Esophagus muscularis mucosa (tissue), 4 donors: Measurements from ENCODE around the gene SORCS2. TPM values are rescaled to one million over a fixed set of nuclear protein-coding genes. Genes with fewer than 3 reads are reported as not detected.

ENCODE experiments used
- DNase-seq: peaks from one replicate; pipeline ENCODE4 v3.0.0-alpha.2; 2017; ENCODE audit errors: extremely low spot score
- H3K27ac ChIP-seq, 4 donors: fragments of 200-600 bp; sonication (generic); replicated peaks in 1 of 4; 1 replicate in 3 of 4; 2 replicates in 1 of 4; pipeline ENCODE4 v1.5.1; 2016 to 2019; ENCODE audit warnings: mild to moderate bottlenecking in 1 of 4
- H3K27me3 ChIP-seq, 4 donors: fragments of 200-600 bp; sonication (generic); one replicate each; pipeline versions ENCODE4 v1.5.1 to v1.6.0; 2016 to 2019
- H3K36me3 ChIP-seq, 4 donors: fragments of 200-600 bp; sonication (generic); one replicate each; pipeline ENCODE4 v1.5.1; 2016 to 2019
- H3K4me1 ChIP-seq, 4 donors: fragments of 200-600 bp; sonication (generic); one replicate each; pipeline ENCODE4 v1.5.1; 2016 to 2019
- H3K4me3 ChIP-seq, 4 donors: fragments of 200-600 bp; sonication (generic); 1 replicate in 2 of 4; 2 replicates in 2 of 4; pipeline ENCODE4 v1.5.1; 2016 to 2019; ENCODE audit warnings: mild to moderate bottlenecking in 4 of 4, moderate library complexity in 1 of 4
- H3K9me3 ChIP-seq, 4 donors: fragments of 200-600 bp; sonication (generic); 1 replicate in 3 of 4; 2 replicates in 1 of 4; pipeline ENCODE4 v1.5.1; 2016 to 2019
- EP300 ChIP-seq: sonication (generic); formaldehyde crosslinking; IDR thresholded peaks from one replicate; pipeline ENCODE4 v1.6.1; 2017; ENCODE audit warnings: antibody characterized with exemption
- POLR2A ChIP-seq: fragments of 450-650 bp; IDR thresholded peaks from one replicate; pipeline ENCODE4 v1.6.1; 2017; ENCODE audit warnings: antibody characterized with exemption, moderate library complexity, mild to moderate bottlenecking, low read depth
- POLR2AphosphoS5 ChIP-seq, 2 donors: sonication (generic); formaldehyde crosslinking; IDR thresholded peaks; one replicate each; pipeline ENCODE4 v1.6.1; 2017; ENCODE audit warnings: antibody characterized with exemption in 2 of 2
- WGBS: methylation state at CpG from one replicate; pipeline ENCODE4 v1.1.5; 2018; 5-methylcytosine and 5-hydroxymethylcytosine counted together
- intact Hi-C: fragments of 100-400 bp; cut with DNase I; formaldehyde crosslinking; loops from one replicate; pipeline ENCODE4 v1.15.1; 2023
- total RNA-seq, 4 donors: library from RNA; depleted of rRNA; stranded (reverse); fragments of >200 nt; gene quantifications; one replicate each; pipeline versions ENCODE4 v1.1.0 to v1.2.1, GENCODE V29; 2016
- TF ChIP-seq, protein P1 (sequence below), 3 experiments: fragments of 200-600 bp in 2 of 3; fragments of 450-650 bp in 1 of 3; sonication (generic) in 2 of 3; IDR thresholded peaks; one replicate each; pipeline ENCODE4 v1.5.1; 2017 to 2019; ENCODE audit warnings: antibody characterized with exemption in 3 of 3, mild to moderate bottlenecking in 2 of 3, moderate library complexity in 1 of 3

Gene SORCS2
- total RNA-seq, 4 donors from 2014 or later = 3.3 to 10.1 (median 4.3) TPM

GRCh38 chr4:7503559-7504249 lies 311.4 kb downstream of the SORCS2 start:
- WGBS = 85% methylated on average over 15 of the region's 15 CpGs
- H3K9me3 ChIP-seq = no peaks in the 10 kb centered on the region
- intact Hi-C loops = no loop called here

DNA sequence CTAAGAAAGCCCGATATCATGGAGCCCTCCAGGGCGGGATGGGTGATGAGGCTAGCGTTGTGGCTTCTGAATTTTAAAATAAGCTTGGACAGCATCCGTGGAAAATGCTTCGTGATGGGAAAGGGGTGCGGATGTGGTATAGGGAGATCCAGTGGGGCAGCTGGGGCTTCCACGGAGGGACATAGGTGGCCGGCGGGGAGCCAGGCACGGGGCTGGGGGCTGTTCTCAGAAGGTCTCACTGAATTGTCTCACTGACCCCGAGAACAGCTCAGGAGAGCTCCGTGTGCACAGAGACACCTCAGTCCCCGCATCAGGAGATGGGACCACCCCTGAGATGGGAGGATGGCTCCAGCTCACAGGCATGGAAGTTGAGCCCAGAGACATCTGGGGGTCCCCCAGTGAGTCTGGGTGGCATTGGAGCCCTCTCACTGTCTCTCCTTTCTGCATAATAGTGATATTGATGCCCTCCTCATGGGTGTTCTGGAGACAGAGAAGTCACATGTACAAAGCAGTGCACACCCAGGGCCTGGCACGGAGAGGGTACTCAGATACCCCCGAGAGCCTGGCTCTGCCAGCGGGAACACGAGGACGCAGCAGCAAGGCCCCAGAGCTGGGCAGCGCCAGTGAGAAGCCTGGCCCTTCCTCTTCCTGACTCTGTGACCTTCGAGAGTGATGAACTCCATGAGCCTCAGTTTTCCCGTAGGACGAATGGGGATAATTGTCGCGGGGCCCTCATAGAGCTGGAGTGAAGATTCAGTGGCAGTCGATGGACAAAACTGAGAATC lies 313.0 kb downstream of the SORCS2 start:
- intact Hi-C loops = no loop called here
- WGBS = 96% methylated on average over 25 of the region's 25 CpGs
- TF ChIP-seq EP300 (no peak), POLR2AphosphoS5 (IDR thresholded peaks at IDR 0.05) (no peak), POLR2A (no peak)
- TF ChIP-seq, protein P1, sequence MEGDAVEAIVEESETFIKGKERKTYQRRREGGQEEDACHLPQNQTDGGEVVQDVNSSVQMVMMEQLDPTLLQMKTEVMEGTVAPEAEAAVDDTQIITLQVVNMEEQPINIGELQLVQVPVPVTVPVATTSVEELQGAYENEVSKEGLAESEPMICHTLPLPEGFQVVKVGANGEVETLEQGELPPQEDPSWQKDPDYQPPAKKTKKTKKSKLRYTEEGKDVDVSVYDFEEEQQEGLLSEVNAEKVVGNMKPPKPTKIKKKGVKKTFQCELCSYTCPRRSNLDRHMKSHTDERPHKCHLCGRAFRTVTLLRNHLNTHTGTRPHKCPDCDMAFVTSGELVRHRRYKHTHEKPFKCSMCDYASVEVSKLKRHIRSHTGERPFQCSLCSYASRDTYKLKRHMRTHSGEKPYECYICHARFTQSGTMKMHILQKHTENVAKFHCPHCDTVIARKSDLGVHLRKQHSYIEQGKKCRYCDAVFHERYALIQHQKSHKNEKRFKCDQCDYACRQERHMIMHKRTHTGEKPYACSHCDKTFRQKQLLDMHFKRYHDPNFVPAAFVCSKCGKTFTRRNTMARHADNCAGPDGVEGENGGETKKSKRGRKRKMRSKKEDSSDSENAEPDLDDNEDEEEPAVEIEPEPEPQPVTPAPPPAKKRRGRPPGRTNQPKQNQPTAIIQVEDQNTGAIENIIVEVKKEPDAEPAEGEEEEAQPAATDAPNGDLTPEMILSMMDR (IDR thresholded peaks at IDR 0.05) = no peak
- H3K27ac ChIP-seq = no peak overlapping the region
- H3K9me3 ChIP-seq = no peaks in the 10 kb centered on the region
- no peak for DNase-seq
- H3K27me3 ChIP-seq = no peaks in the 10 kb centered on the region
- no peaks in the 10 kb centered on the region for H3K36me3 ChIP-seq
- H3K4me1 ChIP-seq = peaks cover 0 to 17% (median 14%) of the 10 kb centered on the region in 4 donors
- H3K4me3 ChIP-seq = no peak overlapping the region

More at GRCh38 chr4:7503559-7504249, 311.4 kb downstream of the SORCS2 start:
- Histone ChIP-seq H3K36me3 (no peaks in the 10 kb centered on the region), H3K27me3 (no peaks in the 10 kb centered on the region), H3K4me3 (no peak overlapping the region), H3K27ac (no peak overlapping the region), H3K4me1 (peaks cover 0 to 15% (median 11%) of the 10 kb centered on the region in 4 donors)
- DNase-seq = no peak
- TF ChIP-seq POLR2A = no peak

- no peaks in the 10 kb centered on the region for H3K36me3 ChIP-seq
- no peaks in the 10 kb centered on the region for H3K27me3 ChIP-seq
- 87% methylated on average over 9 of the region's 9 CpGs for WGBS
- no peak overlapping the region for H3K4me3 ChIP-seq
- H3K9me3 ChIP-seq = no peaks in the 10 kb centered on the region
- peaks cover 0 to 17% (median 14%) of the 10 kb centered on the region in 4 donors for H3K4me1 ChIP-seq
- intact Hi-C loops = no loop called here
- no peak overlapping the region for H3K27ac ChIP-seq
- TF ChIP-seq EP300 = no peak
- TF ChIP-seq POLR2A = no peak
- TF ChIP-seq POLR2AphosphoS5 (IDR thresholded peaks at IDR 0.05) = no peak
- TF ChIP-seq, protein P1 (IDR thresholded peaks at IDR 0.05) = no peak
- no peak for DNase-seq
These were observed 313.8 kb downstream of the SORCS2 start for GRCh38 chr4:7506119-7506518.

- H3K9me3 ChIP-seq = no peaks in the 10 kb centered on the region
- no peaks in the 10 kb centered on the region for H3K36me3 ChIP-seq
- no peak overlapping the region for H3K4me3 ChIP-seq
- H3K27me3 ChIP-seq = no peaks in the 10 kb centered on the region
- no peak for DNase-seq
- 87% methylated on average over 3 of the region's 3 CpGs for WGBS
- H3K27ac ChIP-seq = no peak overlapping the region
- intact Hi-C loops = no loop called here
- H3K4me1 ChIP-seq = peaks cover 0 to 17% (median 14%) of the 10 kb centered on the region in 4 donors
- TF ChIP-seq POLR2AphosphoS5 (IDR thresholded peaks at IDR 0.05) = no peak
- TF ChIP-seq, protein P1 (IDR thresholded peaks at IDR 0.05) = no peak
These were observed 314.2 kb downstream of the SORCS2 start for GRCh38 chr4:7506572-7506971.

DNA sequence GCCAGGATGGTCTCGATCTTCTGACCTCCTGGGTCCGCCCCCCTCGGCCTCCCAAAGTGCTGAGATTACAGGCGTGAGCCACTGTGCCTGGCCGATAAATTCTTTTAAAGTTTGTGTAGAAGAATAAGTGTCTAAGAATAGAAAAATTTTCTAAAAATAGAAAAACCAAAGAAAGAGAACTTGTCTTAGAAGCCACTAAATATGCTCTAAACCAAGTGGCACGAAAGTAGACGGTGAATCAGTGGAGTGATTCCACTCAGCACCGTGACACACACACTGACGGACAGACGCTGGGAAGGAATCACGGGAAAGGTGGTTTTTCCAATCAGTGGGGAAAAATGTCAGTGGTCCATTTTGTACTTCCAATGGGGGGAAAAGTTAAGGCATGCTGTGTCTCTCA lies 315.0 kb downstream of the SORCS2 start:
- no peak overlapping the region for H3K27ac ChIP-seq
- H3K36me3 ChIP-seq = no peaks in the 10 kb centered on the region
- TF ChIP-seq POLR2AphosphoS5 (IDR thresholded peaks at IDR 0.05) (no peak), EP300 (no peak)
- H3K4me3 ChIP-seq = no peak overlapping the region
- intact Hi-C loops = no loop called here
- WGBS = 77% methylated on average over 11 of the region's 11 CpGs
- DNase-seq = no peak
- H3K4me1 ChIP-seq = peaks cover 0 to 17% (median 14%) of the 10 kb centered on the region in 4 donors
- H3K9me3 ChIP-seq = no peaks in the 10 kb centered on the region
- H3K27me3 ChIP-seq = no peaks in the 10 kb centered on the region
